SK-N-SH (cell line): Measurements from ENCODE around the gene PROK2. TPM values are rescaled to one million over a fixed set of nuclear protein-coding genes. Genes with fewer than 3 reads are reported as not detected.

Source experiments
- CTCF ChIA-PET: fragments of 300-600, 350-600 bp; formaldehyde crosslinking; extraction: SDS; loops from one replicate; lab custom pipeline; 2021; lab: Yijun Ruan, JAX
- POLR2A ChIA-PET: fragments of 350-600 bp; sonication (Branson Sonifier 250); formaldehyde crosslinking; extraction: SDS; loops from one replicate; lab custom pipeline; 2020; ENCODE audit warnings: antibody characterized with exemption, inconsistent platforms; lab: Yijun Ruan, JAX
- DNase-seq: peaks from one replicate; pipeline ENCODE4 v3.0.0; 2012
- H2AFZ ChIP-seq: fragments of 200-600 bp; sonication (generic); 2 replicates; pipeline ENCODE4 v1.8.1; 2016; ENCODE audit warnings: antibody characterized with exemption, mild to moderate bottlenecking, low read depth
- H3F3A ChIP-seq: fragments of 200-600 bp; sonication (generic); replicated peaks from 2 replicates; pipeline ENCODE3; 2016; ENCODE audit warnings: antibody characterized with exemption, mild to moderate bottlenecking; ENCODE audit not compliant: insufficient read depth
- H3K27ac ChIP-seq, 2 experiments: fragments of 200-500 bp in 1 of 2; fragments of 200-600 bp in 1 of 2; sonication (Bioruptor generic) in 1 of 2; sonication (generic), shearing (Covaris generic) in 1 of 2; 2 replicates each; pipeline versions ENCODE4 v1.5.1 to v1.6.1; 2014 to 2016; ENCODE audit warnings: low read depth in 2 of 2, inconsistent platforms in 1 of 2, low read length in 1 of 2, mild to moderate bottlenecking in 1 of 2, mixed read lengths in 1 of 2
- H3K27me3 ChIP-seq: fragments of 200-600 bp; sonication (generic), shearing (Covaris generic); 2 replicates; pipeline ENCODE4 v1.6.1; 2016; ENCODE audit warnings: mixed run types; ENCODE audit not compliant: insufficient read depth
- H3K36me3 ChIP-seq, 2 experiments: fragments of 200-500 bp in 1 of 2; fragments of 200-600 bp in 1 of 2; sonication (Bioruptor generic) in 1 of 2; sonication (generic) in 1 of 2; replicated peaks in 1 of 2; 2 replicates each; pipeline versions ENCODE3 to v1.5.1; 2014 to 2016; ENCODE audit warnings: low read length in 1 of 2, mild to moderate bottlenecking in 1 of 2; ENCODE audit not compliant: insufficient read depth in 2 of 2, control insufficient read depth in 1 of 2
- H3K4me1 ChIP-seq, 2 experiments: fragments of 200-500 bp in 1 of 2; fragments of 200-600 bp in 1 of 2; sonication (Bioruptor generic) in 1 of 2; sonication (generic), shearing (Covaris generic) in 1 of 2; 2 replicates each; pipeline versions ENCODE4 v1.5.1 to v1.6.1; 2014 to 2016; ENCODE audit warnings: low read depth in 1 of 2, low read length in 1 of 2, mixed run types in 1 of 2; ENCODE audit not compliant: insufficient read depth in 2 of 2, control insufficient read depth in 1 of 2
- H3K4me2 ChIP-seq: fragments of 200-600 bp; sonication (generic), shearing (Covaris generic); 2 replicates; pipeline ENCODE4 v1.6.1; 2017; ENCODE audit warnings: mixed run types
- H3K4me3 ChIP-seq, 2 experiments: fragments of 200-500 bp in 1 of 2; fragments of 200-600 bp in 1 of 2; sonication (Bioruptor generic) in 1 of 2; sonication (generic), shearing (Covaris generic) in 1 of 2; 2 replicates each; pipeline versions ENCODE4 v1.5.1 to v1.8.1; 2014 to 2016; ENCODE audit warnings: low read depth in 2 of 2, inconsistent platforms in 1 of 2, low read length in 1 of 2, mild to moderate bottlenecking in 1 of 2, mixed read lengths in 1 of 2, moderate library complexity in 1 of 2
- H3K79me2 ChIP-seq: fragments of 200-600 bp; sonication (generic); 2 replicates; pipeline ENCODE4 v1.8.1; 2017; ENCODE audit warnings: mild to moderate bottlenecking; ENCODE audit not compliant: insufficient read depth
- H3K9ac ChIP-seq: fragments of 200-600 bp; sonication (generic); 2 replicates; pipeline ENCODE4 v1.6.1; 2017; ENCODE audit warnings: mixed run types
- H3K9me2 ChIP-seq: fragments of 200-600 bp; sonication (generic); 2 replicates; pipeline ENCODE4 v1.6.1; 2017; ENCODE audit warnings: mixed run types
- H3K9me3 ChIP-seq: fragments of 200-600 bp; sonication (generic); 2 replicates; pipeline ENCODE4 v1.6.1; 2017; ENCODE audit warnings: mixed run types, mild to moderate bottlenecking, moderate library complexity
- H4K20me1 ChIP-seq: fragments of 200-600 bp; sonication (generic); 2 replicates; pipeline ENCODE4 v1.6.1; 2017; ENCODE audit warnings: mild to moderate bottlenecking, mixed run types; ENCODE audit not compliant: insufficient read depth
- ELF1 ChIP-seq: IDR thresholded peaks from 2 replicates; pipeline ENCODE4 v1.4.0; 2012
- EP300 ChIP-seq, 2 experiments: IDR thresholded peaks; 2 replicates each; pipeline versions ENCODE4 v1.4.0 to v1.6.1; 2012; ENCODE audit warnings: borderline replicate concordance in 1 of 2, low read depth in 1 of 2, low read length in 1 of 2
- EZH2phosphoT487 ChIP-seq: fragments of 200-600 bp; sonication (generic); IDR thresholded peaks from 2 replicates; pipeline ENCODE4 v1.6.1; 2017; ENCODE audit warnings: low read depth, mixed run types, mild to moderate bottlenecking, antibody characterized with exemption, moderate library complexity, borderline replicate concordance
- FOXJ3 ChIP-seq: sonication (generic); formaldehyde crosslinking; IDR thresholded peaks from 2 replicates; pipeline ENCODE4 v1.5.1; 2020; ENCODE audit warnings: mild to moderate bottlenecking, missing genetic modification reagents
- GABPA ChIP-seq: IDR thresholded peaks from 2 replicates; pipeline ENCODE4 v1.4.0; 2012; ENCODE audit warnings: low read depth, mild to moderate bottlenecking
- MXI1 ChIP-seq: IDR thresholded peaks from 2 replicates; pipeline ENCODE4 v1.6.1; 2012; ENCODE audit warnings: mild to moderate bottlenecking, low read depth, low read length, improper control_type of control experiment
- NFIC ChIP-seq: IDR thresholded peaks from 2 replicates; pipeline ENCODE4 v1.4.0; 2012; ENCODE audit warnings: borderline replicate concordance
- NRF1 ChIP-seq: IDR thresholded peaks from 2 replicates; pipeline ENCODE4 v1.6.1; 2012; ENCODE audit warnings: low read depth, mild to moderate bottlenecking, low read length
- RCOR1 ChIP-seq: fragments of 150-350 bp; IDR thresholded peaks from 2 replicates; pipeline ENCODE4 v1.6.1; 2017; ENCODE audit warnings: antibody characterized with exemption, low read length
- RFX5 ChIP-seq: IDR thresholded peaks from 2 replicates; pipeline ENCODE4 v1.6.1; 2012; ENCODE audit warnings: mild to moderate bottlenecking, improper control_type of control experiment, low read length
- RXRA ChIP-seq: IDR thresholded peaks from 2 replicates; pipeline ENCODE4 v1.4.0; 2012; ENCODE audit warnings: low read depth, mild to moderate bottlenecking, borderline replicate concordance
- SMC3 ChIP-seq: IDR thresholded peaks from 2 replicates; pipeline ENCODE4 v1.6.1; 2012; ENCODE audit warnings: low read depth, low read length, improper control_type of control experiment
- TEAD4 ChIP-seq: IDR thresholded peaks from 2 replicates; pipeline ENCODE4 v1.4.0; 2012; ENCODE audit warnings: mild to moderate bottlenecking, borderline replicate concordance; ENCODE audit not compliant: insufficient read depth
- YY1 ChIP-seq: IDR thresholded peaks from 2 replicates; pipeline ENCODE4 v1.4.0; 2012; ENCODE audit warnings: low read depth, mild to moderate bottlenecking
- WGBS: methylation state at CpG from one replicate; pipeline ENCODE4 v1.1.6; 2017; ENCODE audit warnings: low lambda C conversion rate; 5-methylcytosine and 5-hydroxymethylcytosine counted together
- polyA plus RNA-seq, 3 experiments: library from polyadenylated mRNA; depleted of rRNA; stranded (reverse); fragments of >200 nt; gene quantifications; 2 replicates each; pipeline ENCODE4 v1.2.3, GENCODE V29; 2012
- TF ChIP-seq, protein P1 (sequence below): IDR thresholded peaks from 2 replicates; pipeline ENCODE4; 2012
- TF ChIP-seq, protein P2 (sequence below): fragments of 150-350 bp; IDR thresholded peaks from 2 replicates; pipeline ENCODE4 v1.6.1; 2017; ENCODE audit warnings: antibody characterized with exemption, low read length, low read depth, borderline replicate concordance
- TF ChIP-seq, protein P3 (sequence below): IDR thresholded peaks from 2 replicates; pipeline ENCODE4 v1.4.0; 2012; ENCODE audit warnings: low read depth, borderline replicate concordance
- TF ChIP-seq, protein P4 (sequence below): fragments of 200-600 bp; sonication (generic); IDR thresholded peaks from 2 replicates; pipeline ENCODE4 v1.6.1; 2017; ENCODE audit warnings: antibody characterized with exemption, mild to moderate bottlenecking, moderate library complexity

PROK2 gene
- polyA plus RNA-seq, 1 of the 3 experiments (the other 2 are of a cell fraction), result not detected

DNA sequence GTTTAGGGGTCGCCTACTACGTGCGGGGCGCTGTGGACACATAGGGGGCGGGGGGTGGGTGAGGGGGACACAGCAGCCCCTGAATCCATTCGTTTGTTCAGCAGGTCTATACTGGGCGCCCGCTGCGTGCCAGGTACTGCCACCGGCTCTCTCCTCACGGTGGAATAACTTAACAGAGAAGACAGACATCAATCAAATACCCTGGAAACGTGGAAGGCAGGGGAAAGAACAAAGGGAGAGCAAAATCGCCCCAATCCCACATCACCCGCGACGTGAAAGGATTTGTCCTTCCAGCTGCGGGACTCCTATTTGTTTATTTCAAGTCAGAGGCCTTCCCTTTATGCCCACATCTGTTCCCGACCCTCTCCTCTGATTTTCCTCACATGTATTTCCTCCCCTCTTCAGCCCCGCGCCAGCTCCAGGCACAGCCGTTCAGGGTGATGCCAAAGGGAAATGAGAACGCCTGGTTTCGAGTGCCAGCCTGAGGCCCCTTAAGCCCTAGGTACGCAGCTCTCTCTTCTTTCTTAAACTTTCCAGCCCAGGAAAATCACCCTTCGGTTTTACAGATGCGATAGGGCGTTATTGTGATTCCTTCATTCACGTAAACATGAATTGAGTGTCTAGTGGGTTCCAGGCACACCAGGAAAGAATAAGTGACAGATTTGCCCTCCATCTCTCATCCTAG, 726 bp upstream of the PROK2 start:
- Histone ChIP-seq H3K27me3 (peaks cover 28% of the 10 kb centered on the region), H3K4me2 (no peak overlapping the region), H3K9me2 (no peaks in the 10 kb centered on the region), H3K9me3 (no peaks in the 10 kb centered on the region), H4K20me1 (no peaks in the 10 kb centered on the region), H2AFZ (no peak overlapping the region), H3K9ac (no peak overlapping the region), H3K27ac (no peak overlapping the region), H3K4me1 (peaks cover 0 to 6% of the 10 kb centered on the region in 2 experiments; a peak in 1 of 4 replicates), H3F3A (no peaks in the 10 kb centered on the region), H3K79me2 (no peaks in the 10 kb centered on the region), H3K36me3 (no peaks in the 10 kb centered on the region), H3K4me3 (peak overlapping the region in 1 of 2 experiments; percentile 41; a peak in 1 of 4 replicates)
- POLR2A ChIA-PET, result no interaction called here
- WGBS, result 70% methylated on average over 28 of the region's 28 CpGs
- CTCF ChIA-PET, result no interaction called here
- DNase-seq, result no peak
- TF ChIP-seq, protein P1, sequence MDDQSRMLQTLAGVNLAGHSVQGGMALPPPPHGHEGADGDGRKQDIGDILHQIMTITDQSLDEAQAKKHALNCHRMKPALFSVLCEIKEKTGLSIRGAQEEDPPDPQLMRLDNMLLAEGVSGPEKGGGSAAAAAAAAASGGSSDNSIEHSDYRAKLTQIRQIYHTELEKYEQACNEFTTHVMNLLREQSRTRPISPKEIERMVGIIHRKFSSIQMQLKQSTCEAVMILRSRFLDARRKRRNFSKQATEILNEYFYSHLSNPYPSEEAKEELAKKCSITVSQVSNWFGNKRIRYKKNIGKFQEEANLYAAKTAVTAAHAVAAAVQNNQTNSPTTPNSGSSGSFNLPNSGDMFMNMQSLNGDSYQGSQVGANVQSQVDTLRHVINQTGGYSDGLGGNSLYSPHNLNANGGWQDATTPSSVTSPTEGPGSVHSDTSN, result no peak
- TF ChIP-seq NFIC (no peak), MXI1 (no peak), RCOR1 (no peak), FOXJ3 (CRISPR knock-in tag) (no peak), TEAD4 (no peak), RFX5 (no peak)
- TF ChIP-seq, protein P2, sequence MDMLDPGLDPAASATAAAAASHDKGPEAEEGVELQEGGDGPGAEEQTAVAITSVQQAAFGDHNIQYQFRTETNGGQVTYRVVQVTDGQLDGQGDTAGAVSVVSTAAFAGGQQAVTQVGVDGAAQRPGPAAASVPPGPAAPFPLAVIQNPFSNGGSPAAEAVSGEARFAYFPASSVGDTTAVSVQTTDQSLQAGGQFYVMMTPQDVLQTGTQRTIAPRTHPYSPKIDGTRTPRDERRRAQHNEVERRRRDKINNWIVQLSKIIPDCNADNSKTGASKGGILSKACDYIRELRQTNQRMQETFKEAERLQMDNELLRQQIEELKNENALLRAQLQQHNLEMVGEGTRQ, result no peak
- TF ChIP-seq, protein P3, sequence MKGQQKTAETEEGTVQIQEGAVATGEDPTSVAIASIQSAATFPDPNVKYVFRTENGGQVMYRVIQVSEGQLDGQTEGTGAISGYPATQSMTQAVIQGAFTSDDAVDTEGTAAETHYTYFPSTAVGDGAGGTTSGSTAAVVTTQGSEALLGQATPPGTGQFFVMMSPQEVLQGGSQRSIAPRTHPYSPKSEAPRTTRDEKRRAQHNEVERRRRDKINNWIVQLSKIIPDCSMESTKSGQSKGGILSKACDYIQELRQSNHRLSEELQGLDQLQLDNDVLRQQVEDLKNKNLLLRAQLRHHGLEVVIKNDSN, result no peak
- TF ChIP-seq, protein P4, sequence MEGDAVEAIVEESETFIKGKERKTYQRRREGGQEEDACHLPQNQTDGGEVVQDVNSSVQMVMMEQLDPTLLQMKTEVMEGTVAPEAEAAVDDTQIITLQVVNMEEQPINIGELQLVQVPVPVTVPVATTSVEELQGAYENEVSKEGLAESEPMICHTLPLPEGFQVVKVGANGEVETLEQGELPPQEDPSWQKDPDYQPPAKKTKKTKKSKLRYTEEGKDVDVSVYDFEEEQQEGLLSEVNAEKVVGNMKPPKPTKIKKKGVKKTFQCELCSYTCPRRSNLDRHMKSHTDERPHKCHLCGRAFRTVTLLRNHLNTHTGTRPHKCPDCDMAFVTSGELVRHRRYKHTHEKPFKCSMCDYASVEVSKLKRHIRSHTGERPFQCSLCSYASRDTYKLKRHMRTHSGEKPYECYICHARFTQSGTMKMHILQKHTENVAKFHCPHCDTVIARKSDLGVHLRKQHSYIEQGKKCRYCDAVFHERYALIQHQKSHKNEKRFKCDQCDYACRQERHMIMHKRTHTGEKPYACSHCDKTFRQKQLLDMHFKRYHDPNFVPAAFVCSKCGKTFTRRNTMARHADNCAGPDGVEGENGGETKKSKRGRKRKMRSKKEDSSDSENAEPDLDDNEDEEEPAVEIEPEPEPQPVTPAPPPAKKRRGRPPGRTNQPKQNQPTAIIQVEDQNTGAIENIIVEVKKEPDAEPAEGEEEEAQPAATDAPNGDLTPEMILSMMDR, result no peak

DNA sequence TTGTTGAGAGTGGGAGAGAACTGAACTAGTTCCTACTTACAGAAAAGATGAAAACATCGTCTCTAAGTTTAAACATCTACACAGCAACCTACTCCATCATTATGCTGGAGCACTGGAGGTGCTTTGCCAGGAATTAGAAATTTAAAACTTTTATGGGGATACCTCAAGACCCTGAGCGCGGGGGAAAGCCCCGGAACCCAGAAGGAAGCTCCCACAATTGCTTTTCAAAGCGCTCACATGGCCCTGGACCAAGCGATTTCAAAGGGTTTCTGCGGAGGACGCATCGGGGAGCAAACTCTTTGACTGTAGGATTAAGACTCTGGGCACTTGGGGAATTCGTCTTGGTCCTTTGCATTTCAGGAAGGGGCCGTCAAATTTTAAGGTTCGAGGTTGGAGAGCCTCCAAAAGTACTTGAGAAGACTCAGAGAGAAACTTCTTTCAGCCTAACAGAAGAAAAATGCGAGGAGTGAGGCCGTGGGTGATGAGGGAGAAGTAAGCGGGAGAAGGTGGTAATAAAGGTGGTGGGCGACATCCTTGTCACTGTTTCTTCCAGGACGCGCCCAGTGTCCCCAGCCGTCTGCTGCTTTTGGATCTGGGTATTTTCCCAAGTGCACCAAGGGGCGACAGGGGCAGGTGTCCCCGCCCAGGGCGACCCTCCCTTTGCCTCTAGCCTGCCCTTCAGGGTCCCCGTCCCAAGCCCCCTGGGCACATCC, 591 bp downstream of the PROK2 start:
- Histone ChIP-seq H3K27me3 (peaks cover 28% of the 10 kb centered on the region), H3F3A (no peaks in the 10 kb centered on the region), H3K9me2 (no peaks in the 10 kb centered on the region), H3K4me1 (peaks cover 0 to 6% of the 10 kb centered on the region in 2 experiments; a peak in 1 of 4 replicates), H3K27ac (no peak overlapping the region), H3K4me3 (peak overlapping the region in 1 of 2 experiments; percentile 41; a peak in 1 of 4 replicates), H2AFZ (no peak overlapping the region), H3K9me3 (no peaks in the 10 kb centered on the region), H3K9ac (no peak overlapping the region), H3K4me2 (no peak overlapping the region), H3K79me2 (no peaks in the 10 kb centered on the region), H3K36me3 (no peaks in the 10 kb centered on the region), H4K20me1 (no peaks in the 10 kb centered on the region)
- ChIA-PET POLR2A (no interaction called here), CTCF (no interaction called here)
- DNase-seq, result no peak
- 25% methylated on average over 21 of the region's 23 CpGs for WGBS
- TF ChIP-seq YY1 (no peak), NRF1 (no peak), ELF1 (no peak), EZH2phosphoT487 (no peak), GABPA (no peak), SMC3 (no peak), RCOR1 (no peak), EP300 (IDR thresholded peaks at IDR 0.05; ENCODE audit: borderline replicate concordance in 1 of 2, low read depth in 1 of 2, low read length in 1 of 2) (no peak), RXRA (no peak), NFIC (no peak)
- TF ChIP-seq, protein P2, result no peak
- TF ChIP-seq, protein P3, result no peak
